HL-60 (cell line): Measurements from ENCODE around the gene SDHD.

Source experiments
- GABPA ChIP-seq: IDR thresholded peaks from 2 replicates; pipeline ENCODE4 v1.6.1; 2012; ENCODE audit warnings: low read depth
- POLR2AphosphoS5 ChIP-seq: IDR thresholded peaks from 2 replicates; pipeline ENCODE4 v1.6.1; 2012; ENCODE audit warnings: low read depth
- SPI1 ChIP-seq: IDR thresholded peaks from 2 replicates; pipeline ENCODE4 v1.6.1; 2012; ENCODE audit warnings: low read depth, mild to moderate bottlenecking, borderline replicate concordance
- TF ChIP-seq, protein P1 (sequence below): IDR thresholded peaks from one replicate; pipeline ENCODE4 v1.5.1; 2011; ENCODE audit warnings: low read length, control low read depth, inconsistent platforms; ENCODE audit not compliant: insufficient read depth

DNA sequence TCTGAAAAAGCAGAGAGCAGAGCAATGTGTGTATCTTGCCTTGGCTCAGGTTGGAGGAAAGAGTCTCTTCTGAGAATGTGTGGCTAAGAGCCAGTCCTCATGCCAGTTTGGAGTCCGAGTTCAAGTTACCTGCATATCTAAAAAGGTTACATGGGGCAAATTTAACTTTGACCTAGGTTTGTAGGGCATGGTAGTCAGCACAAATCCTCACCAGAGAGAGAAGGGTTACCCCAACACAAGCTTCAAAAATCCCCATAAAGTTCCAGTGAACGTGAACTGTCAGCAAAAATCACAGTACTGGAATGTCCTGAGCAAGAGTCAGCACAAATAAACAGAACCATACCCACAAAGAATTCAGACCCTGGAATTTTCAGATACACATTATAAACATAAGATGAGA lies 13.8 kb downstream of the SDHD start:
- TF ChIP-seq, protein P1, sequence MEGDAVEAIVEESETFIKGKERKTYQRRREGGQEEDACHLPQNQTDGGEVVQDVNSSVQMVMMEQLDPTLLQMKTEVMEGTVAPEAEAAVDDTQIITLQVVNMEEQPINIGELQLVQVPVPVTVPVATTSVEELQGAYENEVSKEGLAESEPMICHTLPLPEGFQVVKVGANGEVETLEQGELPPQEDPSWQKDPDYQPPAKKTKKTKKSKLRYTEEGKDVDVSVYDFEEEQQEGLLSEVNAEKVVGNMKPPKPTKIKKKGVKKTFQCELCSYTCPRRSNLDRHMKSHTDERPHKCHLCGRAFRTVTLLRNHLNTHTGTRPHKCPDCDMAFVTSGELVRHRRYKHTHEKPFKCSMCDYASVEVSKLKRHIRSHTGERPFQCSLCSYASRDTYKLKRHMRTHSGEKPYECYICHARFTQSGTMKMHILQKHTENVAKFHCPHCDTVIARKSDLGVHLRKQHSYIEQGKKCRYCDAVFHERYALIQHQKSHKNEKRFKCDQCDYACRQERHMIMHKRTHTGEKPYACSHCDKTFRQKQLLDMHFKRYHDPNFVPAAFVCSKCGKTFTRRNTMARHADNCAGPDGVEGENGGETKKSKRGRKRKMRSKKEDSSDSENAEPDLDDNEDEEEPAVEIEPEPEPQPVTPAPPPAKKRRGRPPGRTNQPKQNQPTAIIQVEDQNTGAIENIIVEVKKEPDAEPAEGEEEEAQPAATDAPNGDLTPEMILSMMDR = no peak
- TF ChIP-seq POLR2AphosphoS5 (no peak), SPI1 (no peak), GABPA (no peak)
